Esophagus squamous epithelium (tissue), 4 donors: Measurements from ENCODE around the gene GPR146.

Experiments
- CTCF ChIP-seq, 6 experiments: fragments of 450-650 bp in 4 of 6; fragments of 200-600 bp in 2 of 6; sonication (generic) in 2 of 6; IDR thresholded peaks; one replicate each; pipeline ENCODE4 v1.5.1; 2016 to 2019; ENCODE audit warnings: antibody characterized with exemption in 6 of 6, mild to moderate bottlenecking in 4 of 6, moderate library complexity in 4 of 6
- POLR2A ChIP-seq, 4 donors: fragments of 450-650 bp; IDR thresholded peaks; one replicate each; pipeline ENCODE4 v1.6.1; 2017; ENCODE audit warnings: antibody characterized with exemption in 4 of 4, mild to moderate bottlenecking in 4 of 4, moderate library complexity in 3 of 4

GRCh38 chr7:1004018-1004852 is 40.1 kb upstream of the GPR146 start:
- TF ChIP-seq CTCF (IDR thresholded peaks at IDR 0.05) (no peak), POLR2A (IDR thresholded peaks at IDR 0.05) (no peak)
